Measurements from ENCODE around the gene TTC14.
"Not testable (repeated sequence)": the region's sequence is repeated elsewhere in the genome, so short reads cannot be mapped to it uniquely, and the experiment has no call there.

Gene TTC14, protein sequence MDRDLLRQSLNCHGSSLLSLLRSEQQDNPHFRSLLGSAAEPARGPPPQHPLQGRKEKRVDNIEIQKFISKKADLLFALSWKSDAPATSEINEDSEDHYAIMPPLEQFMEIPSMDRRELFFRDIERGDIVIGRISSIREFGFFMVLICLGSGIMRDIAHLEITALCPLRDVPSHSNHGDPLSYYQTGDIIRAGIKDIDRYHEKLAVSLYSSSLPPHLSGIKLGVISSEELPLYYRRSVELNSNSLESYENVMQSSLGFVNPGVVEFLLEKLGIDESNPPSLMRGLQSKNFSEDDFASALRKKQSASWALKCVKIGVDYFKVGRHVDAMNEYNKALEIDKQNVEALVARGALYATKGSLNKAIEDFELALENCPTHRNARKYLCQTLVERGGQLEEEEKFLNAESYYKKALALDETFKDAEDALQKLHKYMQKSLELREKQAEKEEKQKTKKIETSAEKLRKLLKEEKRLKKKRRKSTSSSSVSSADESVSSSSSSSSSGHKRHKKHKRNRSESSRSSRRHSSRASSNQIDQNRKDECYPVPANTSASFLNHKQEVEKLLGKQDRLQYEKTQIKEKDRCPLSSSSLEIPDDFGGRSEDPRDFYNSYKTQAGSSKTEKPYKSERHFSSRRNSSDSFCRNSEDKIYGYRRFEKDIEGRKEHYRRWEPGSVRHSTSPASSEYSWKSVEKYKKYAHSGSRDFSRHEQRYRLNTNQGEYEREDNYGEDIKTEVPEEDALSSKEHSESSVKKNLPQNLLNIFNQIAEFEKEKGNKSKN

DNA sequence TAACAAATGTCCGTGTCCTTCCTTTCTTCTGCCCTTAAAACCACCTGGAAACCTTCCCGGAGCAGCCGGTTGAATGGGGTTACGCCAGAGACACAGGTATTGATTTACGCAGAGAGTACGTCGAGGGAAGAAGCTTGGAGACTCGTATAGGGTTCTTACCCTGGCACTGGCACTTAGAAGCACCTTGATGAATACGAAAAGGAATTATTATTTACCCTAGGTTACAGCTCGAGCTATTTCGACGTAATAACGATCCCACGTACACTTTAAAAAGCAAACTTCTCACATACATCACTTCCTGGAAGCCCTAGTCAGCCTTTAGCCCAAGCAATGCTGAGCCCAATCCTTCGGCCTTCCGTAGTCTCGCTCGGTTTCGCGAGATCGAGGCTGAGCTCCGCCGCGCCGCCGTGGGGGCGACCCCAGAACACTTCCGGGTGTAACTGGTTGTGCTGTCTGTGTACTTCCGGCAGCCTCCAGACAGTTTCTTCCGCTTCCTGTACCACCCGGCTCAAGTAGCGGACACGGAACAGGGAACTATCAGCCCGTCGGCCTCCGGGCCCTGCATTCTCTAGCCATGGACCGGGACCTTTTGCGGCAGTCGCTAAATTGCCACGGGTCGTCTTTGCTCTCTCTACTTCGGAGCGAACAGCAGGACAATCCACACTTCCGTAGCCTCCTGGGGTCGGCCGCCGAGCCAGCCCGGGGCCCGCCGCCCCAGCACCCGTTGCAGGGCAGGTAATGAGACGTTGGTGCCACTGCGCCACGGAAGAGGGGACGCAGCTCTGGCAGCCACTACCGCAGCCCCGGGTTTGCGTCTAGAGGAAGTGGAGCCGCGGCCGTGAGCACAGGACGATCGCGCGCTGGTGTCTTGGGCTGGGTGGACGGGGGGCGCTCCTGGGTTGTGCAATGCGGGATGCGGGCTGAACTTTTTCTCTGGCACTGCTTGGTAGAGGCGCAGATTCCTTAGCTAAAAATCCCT lies at the start of gene TTC14:
TSS of gene TTC14 (plus strand) at position 476 of the 979 bp plus-strand sequence. CDS start at position 575, 99 bp downstream.
- peak; percentile 90 for DNase-seq

DNA sequence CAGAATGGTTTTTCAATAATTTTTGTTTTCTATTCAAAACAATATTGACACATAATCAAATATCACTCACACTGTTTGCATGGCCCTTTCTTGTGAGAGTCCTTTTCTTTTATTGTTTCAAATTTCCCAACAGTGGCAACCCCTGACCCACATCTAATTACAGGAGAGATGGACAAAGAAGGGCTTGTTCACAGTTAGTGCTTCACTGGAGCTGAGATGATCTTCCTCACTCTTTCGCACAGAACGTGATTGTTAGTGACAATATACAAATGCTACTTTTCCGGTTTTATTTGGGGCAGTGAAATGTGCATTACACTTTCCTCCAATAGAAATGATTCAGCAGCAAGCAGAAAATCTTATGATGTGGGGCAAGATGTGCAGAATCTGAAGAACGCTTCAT lies 38.6 kb upstream of the TTC14 start:
- no peak for DNase-seq

DNA sequence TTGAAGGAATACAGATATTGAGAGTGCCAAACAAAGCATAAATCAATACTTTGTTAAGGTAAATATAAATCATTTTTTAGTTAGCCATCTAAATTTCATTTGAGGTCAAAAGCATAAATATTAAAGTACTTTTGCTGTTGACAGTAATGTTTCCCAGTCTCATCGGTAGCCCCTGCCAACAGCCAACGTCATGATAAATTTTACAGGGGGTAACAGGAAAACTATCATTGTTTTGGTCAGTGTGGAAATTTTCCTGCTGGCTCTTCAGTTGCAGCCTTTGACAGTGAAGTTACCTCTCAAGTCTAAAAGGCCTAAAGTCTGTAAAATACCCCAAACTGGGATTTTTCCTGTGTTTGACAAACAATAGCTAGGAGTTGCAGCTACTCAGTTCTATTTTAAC lies 37.3 kb upstream of the TTC14 start:
- DNase-seq: no peak

GRCh38 chr3:180570238-180570637 lies 31.7 kb upstream of the TTC14 start:
- DNase-seq: no peak

- no peak for DNase-seq
Measured at GRCh38 chr3:180571831-180572598, 29.9 kb upstream of the TTC14 start.

GRCh38 chr3:180575571-180575970 lies 26.4 kb upstream of the TTC14 start:
- no peak for DNase-seq

GRCh38 chr3:180580934-180581333 lies 21.0 kb upstream of the TTC14 start:
- no peak for DNase-seq

- no peak for DNase-seq
Measured at GRCh38 chr3:180590396-180590795, 11.6 kb upstream of the TTC14 start.

DNA sequence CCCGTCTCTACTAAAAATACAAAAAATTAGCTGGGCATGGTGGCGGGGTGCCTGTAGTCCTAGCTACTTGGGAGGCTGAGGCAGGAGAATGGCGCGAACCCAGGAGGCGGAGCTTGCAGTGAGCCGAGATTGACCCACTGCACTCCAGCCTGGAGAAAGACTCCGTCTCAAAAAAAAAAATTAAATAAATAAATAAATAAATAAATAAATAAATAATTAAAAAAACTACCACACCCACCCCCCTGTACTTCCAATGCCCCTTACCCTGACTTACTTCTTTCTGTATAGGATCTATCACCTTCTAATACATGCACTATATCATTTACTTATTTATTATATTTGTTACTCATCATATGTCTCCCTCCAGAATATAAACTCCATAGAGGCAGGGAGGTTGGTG lies 8.3 kb upstream of the TTC14 start:
- DNase-seq: not testable (repeated sequence)

DNA sequence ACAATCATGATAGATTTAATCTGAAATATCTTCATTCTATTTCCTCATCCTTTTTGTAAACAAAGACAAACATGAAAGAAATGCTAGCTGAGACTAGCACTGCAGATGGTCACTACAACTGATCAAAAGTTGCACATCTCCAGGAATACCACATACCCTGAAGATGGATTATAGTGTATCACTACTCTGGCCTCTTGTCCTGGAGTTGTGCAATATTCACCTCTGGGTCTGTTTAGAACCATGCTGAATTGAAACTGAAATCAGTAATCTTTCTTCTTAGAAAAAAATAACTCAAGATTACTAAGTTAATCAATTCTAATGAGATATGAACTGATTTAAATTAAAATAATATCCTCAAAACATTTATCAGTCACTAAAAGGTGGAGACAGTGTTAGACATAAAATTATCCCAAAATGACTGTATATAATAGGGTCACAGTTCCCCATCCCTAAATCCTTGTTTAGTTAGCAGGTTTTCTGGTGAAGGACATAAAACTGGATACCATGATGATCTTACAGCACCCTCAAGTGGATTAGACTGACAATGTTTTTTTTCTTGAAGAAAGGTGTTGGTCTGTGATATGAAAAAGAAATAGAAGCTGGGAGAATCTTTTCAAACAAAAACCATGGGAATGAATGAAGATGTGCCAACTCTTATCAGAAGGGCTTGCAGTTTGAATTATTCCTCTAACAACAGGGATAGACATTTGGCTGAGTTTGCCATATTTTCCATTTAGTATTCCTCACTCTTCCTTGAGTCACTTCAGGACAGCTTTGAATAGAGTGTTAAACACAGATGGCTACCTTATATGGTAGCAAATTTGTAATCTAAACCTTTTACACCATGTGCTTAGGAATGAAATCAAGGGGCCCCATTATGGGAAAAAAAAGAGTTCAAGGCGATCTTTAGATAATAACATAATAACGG lies 7.1 kb upstream of the TTC14 start:
- no peak for DNase-seq

- DNase-seq: no peak
Measured at GRCh38 chr3:180595559-180595935, 6.4 kb upstream of the TTC14 start.

DNA sequence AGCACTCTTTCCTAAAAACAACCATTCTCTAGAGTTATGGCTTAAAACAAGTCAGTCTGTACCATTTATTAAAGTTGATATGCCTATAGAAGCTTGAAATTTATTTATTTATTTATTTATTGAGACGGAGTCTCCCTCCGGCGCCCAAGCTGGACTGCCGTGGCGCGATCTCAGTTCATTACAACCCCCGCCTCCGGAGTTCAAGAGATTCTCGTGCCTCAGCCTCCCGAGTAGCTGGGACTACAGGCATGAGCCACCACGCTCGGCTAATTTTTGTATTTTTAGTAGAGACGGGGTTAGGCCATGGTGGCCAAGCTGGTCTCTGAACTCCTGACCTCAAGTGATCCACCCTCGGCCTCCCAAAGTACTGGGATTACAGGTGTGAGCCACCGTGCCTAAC lies 1.5 kb upstream of the TTC14 start:
- DNase-seq: no peak

- DNase-seq: no peak
Measured at GRCh38 chr3:180611006-180611405, 9.0 kb downstream of the TTC14 start.

DNA sequence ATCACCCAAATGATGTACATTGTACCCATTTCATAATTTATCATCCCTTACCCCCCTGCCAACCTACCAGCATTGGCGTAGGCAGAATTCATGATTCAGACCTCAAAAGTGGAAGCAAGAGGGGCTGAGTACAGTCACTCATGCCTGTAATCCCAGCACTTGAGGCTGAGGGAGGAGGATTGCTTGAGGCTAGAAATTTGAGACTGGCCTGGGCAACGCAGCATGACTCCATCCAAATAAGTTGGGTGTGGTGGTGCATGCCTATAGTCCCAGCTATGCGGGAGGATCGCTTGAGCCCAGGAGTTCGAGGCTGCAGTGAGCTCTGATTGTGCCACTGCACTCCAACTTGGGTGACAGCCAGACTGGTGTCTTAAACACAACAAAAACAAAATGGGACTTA lies 10.4 kb downstream of the TTC14 start:
- DNase-seq: no peak

DNA sequence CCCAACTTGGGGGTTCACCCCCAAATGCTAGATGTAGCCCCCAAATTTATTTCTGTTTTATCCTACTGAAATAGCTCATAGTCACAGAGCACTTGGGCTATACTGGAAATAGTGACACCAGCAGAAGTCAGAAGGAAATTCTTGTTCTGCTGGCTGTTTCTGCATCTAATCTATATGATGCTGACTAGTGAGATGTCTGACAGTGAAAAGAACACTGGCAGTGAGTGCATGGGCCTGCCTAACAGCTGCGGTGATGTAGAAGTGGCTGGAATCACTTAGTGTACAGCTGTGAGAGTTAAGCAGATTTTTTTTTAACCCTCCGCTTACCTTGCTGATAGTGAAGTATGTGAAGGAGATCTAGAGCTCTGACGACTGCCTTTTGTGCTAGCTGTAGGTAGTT lies 14.0 kb downstream of the TTC14 start:
- no peak for DNase-seq

- no peak for DNase-seq
Measured at GRCh38 chr3:180617049-180617448, 15.1 kb downstream of the TTC14 start.

- not testable (repeated sequence) for DNase-seq
Measured at GRCh38 chr3:180618563-180618962, 16.6 kb downstream of the TTC14 start.

DNA sequence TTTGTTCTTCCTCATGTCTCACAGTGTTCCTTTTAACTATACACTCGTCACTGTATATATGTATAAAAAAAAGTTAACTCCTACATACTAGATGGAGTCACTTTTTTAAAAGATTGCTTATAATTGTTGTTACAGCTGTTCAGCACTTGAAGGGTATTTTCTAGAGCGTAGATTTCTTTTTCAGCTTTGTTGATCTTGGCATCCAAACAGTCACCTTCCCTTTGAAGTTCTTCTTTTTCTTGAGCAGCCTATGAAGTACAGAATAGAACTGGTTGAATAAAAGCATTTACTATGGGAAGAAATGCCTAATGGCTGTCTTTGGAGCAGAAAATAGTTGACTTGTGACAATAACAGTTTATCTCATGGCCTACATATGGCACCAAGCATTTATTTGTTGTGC lies 17.8 kb downstream of the TTC14 start:
- no peak for DNase-seq

DNA sequence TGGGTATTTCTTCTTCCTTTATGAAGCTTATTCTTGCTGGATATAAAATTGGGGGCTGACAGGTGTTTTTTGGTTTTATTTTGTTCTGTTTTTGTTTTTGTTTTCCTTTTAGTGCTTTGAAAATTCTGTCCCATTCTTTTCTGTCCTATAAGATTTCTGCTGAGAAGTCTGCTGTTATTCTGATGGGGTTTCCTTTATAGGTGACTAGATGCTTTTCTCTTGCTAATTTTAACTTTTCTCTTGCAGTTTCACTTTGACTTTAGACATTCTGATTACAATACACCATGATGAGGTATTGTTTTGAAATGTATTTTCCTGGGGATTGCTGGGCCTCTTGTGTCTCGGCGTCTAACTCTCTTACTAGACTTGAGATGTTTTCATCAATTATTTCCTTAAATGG lies 22.8 kb downstream of the TTC14 start:
- DNase-seq: no peak

- DNase-seq: no peak
Measured at GRCh38 chr3:180626844-180627243, 24.9 kb downstream of the TTC14 start.

- no peak for DNase-seq
Measured at GRCh38 chr3:180630371-180630770, 28.4 kb downstream of the TTC14 start.

Data from stimulated activated CD4-positive, alpha-beta T cell treated with anti-CD3 and anti-CD28 coated beads, Interleukin-12 subunit alpha, Interleukin-12 subunit beta, amount 100 ng/mL, for 4 hours (primary cell).